ENCODE measurements around the gene PSMB7.

Gene PSMB7

DNA sequence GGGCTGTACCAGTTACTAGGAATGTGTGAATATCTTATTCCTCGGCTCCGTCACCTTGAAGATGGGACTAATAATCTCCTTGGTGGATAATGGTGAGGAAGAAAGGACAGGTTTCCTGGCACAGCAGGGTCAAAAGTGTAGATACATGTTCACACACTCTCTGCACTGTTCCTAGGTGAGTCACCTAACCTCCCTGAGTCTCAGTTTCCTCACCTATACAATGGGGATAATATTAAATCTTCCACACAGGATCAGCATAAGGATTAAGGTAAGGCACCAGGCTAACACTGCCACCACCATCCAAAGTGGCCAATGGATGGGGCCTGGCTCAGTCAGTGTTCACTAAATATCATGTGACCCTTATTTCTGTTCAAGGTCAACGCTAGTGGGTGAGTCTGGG lies 66.9 kb downstream of the PSMB7 start:
- peaks cover 27% of the 10 kb centered on the region for H3F3A ChIP-seq (ENCODE audit: insufficient read depth)
- no peaks in the 10 kb centered on the region for H3K9me3 ChIP-seq (ENCODE audit: insufficient read depth, low read length)
- no peak overlapping the region for H3K9ac ChIP-seq (ENCODE audit: low read length)
- no peak overlapping the region for H3K4me3 ChIP-seq (ENCODE audit: insufficient read depth, low read length, poor library complexity, severe bottlenecking)
- H3K4me2 ChIP-seq (ENCODE audit: low read depth, low read length, poor library complexity, severe bottlenecking): no peak overlapping the region
- no peak overlapping the region for H3K27ac ChIP-seq (ENCODE audit: low read depth, low read length)
- no peaks in the 10 kb centered on the region for H4K20me1 ChIP-seq (ENCODE audit: low read depth, low read length)
- no peaks in the 10 kb centered on the region for H3K9me2 ChIP-seq (replicated peaks; ENCODE audit: insufficient read depth, low read length)
- TF ChIP-seq EZH2phosphoT487 (conservative IDR thresholded peaks at IDR 0.05; ENCODE audit: low read length): no peak
- TF ChIP-seq, protein P1, sequence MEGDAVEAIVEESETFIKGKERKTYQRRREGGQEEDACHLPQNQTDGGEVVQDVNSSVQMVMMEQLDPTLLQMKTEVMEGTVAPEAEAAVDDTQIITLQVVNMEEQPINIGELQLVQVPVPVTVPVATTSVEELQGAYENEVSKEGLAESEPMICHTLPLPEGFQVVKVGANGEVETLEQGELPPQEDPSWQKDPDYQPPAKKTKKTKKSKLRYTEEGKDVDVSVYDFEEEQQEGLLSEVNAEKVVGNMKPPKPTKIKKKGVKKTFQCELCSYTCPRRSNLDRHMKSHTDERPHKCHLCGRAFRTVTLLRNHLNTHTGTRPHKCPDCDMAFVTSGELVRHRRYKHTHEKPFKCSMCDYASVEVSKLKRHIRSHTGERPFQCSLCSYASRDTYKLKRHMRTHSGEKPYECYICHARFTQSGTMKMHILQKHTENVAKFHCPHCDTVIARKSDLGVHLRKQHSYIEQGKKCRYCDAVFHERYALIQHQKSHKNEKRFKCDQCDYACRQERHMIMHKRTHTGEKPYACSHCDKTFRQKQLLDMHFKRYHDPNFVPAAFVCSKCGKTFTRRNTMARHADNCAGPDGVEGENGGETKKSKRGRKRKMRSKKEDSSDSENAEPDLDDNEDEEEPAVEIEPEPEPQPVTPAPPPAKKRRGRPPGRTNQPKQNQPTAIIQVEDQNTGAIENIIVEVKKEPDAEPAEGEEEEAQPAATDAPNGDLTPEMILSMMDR (IDR thresholded peaks at IDR 0.05; ENCODE audit: insufficient read depth, low read length, poor library complexity, severe bottlenecking): no peak
- no peaks in the 10 kb centered on the region for H3K27me3 ChIP-seq (ENCODE audit: low read length)
- no peak overlapping the region for H2AFZ ChIP-seq (ENCODE audit: low read depth, low read length, severe bottlenecking)
- peaks cover 20% of the 10 kb centered on the region; the same call in 1 of the 2 replicates for H3K36me3 ChIP-seq (ENCODE audit: low read length)
- no peaks in the 10 kb centered on the region; the same call in 1 of the 2 replicates for H3K79me2 ChIP-seq (ENCODE audit: insufficient read depth, low read length)

GRCh38 chr9:124347968-124348358 lies 67.3 kb downstream of the PSMB7 start:
- Histone ChIP-seq H3K79me2 (ENCODE audit: insufficient read depth, low read length) (no peaks in the 10 kb centered on the region; the same call in 1 of the 2 replicates), H3K27ac (ENCODE audit: low read depth, low read length) (no peak overlapping the region), H3K9me2 (replicated peaks; ENCODE audit: insufficient read depth, low read length) (no peaks in the 10 kb centered on the region), H3K9ac (ENCODE audit: low read length) (no peak overlapping the region), H2AFZ (ENCODE audit: low read depth, low read length, severe bottlenecking) (no peak overlapping the region), H3K27me3 (ENCODE audit: low read length) (no peaks in the 10 kb centered on the region), H3K36me3 (ENCODE audit: low read length) (peaks cover 20% of the 10 kb centered on the region; the same call in 1 of the 2 replicates), H3K4me3 (ENCODE audit: insufficient read depth, low read length, poor library complexity, severe bottlenecking) (no peak overlapping the region), H3F3A (ENCODE audit: insufficient read depth) (peaks cover 25% of the 10 kb centered on the region), H3K9me3 (ENCODE audit: insufficient read depth, low read length) (no peaks in the 10 kb centered on the region), H3K4me2 (ENCODE audit: low read depth, low read length, poor library complexity, severe bottlenecking) (no peak overlapping the region), H4K20me1 (ENCODE audit: low read depth, low read length) (no peaks in the 10 kb centered on the region)
- TF ChIP-seq EZH2phosphoT487 (conservative IDR thresholded peaks at IDR 0.05; ENCODE audit: low read length): no peak

GRCh38 chr9:124347206-124347967 lies 67.9 kb downstream of the PSMB7 start:
- no peak overlapping the region for H3K4me3 ChIP-seq (ENCODE audit: insufficient read depth, low read length, poor library complexity, severe bottlenecking)
- peaks cover 25% of the 10 kb centered on the region for H3F3A ChIP-seq (ENCODE audit: insufficient read depth)
- H3K27ac ChIP-seq (ENCODE audit: low read depth, low read length): no peak overlapping the region
- no peak overlapping the region for H3K9ac ChIP-seq (ENCODE audit: low read length)
- no peak overlapping the region for H3K4me2 ChIP-seq (ENCODE audit: low read depth, low read length, poor library complexity, severe bottlenecking)
- H3K36me3 ChIP-seq (ENCODE audit: low read length): peaks cover 20% of the 10 kb centered on the region; the same call in 1 of the 2 replicates
- H3K9me3 ChIP-seq (ENCODE audit: insufficient read depth, low read length): no peaks in the 10 kb centered on the region
- no peaks in the 10 kb centered on the region for H3K9me2 ChIP-seq (replicated peaks; ENCODE audit: insufficient read depth, low read length)
- TF ChIP-seq, protein P1 (IDR thresholded peaks at IDR 0.05; ENCODE audit: insufficient read depth, low read length, poor library complexity, severe bottlenecking): no peak
- TF ChIP-seq EZH2phosphoT487 (conservative IDR thresholded peaks at IDR 0.05; ENCODE audit: low read length): no peak
- no peak overlapping the region for H2AFZ ChIP-seq (ENCODE audit: low read depth, low read length, severe bottlenecking)
- no peaks in the 10 kb centered on the region for H4K20me1 ChIP-seq (ENCODE audit: low read depth, low read length)
- no peaks in the 10 kb centered on the region for H3K27me3 ChIP-seq (ENCODE audit: low read length)
- H3K79me2 ChIP-seq (ENCODE audit: insufficient read depth, low read length): no peaks in the 10 kb centered on the region; the same call in 1 of the 2 replicates
